Forelimb muscle (tissue), 1 donor: ENCODE results near the gene BTN3A1. TPM values are rescaled to one million over a fixed set of nuclear protein-coding genes. Genes with fewer than 3 reads are reported as not detected.
"Not testable (repeated sequence)": the region's sequence is repeated elsewhere in the genome, so short reads cannot be mapped to it uniquely, and the experiment has no call there.

Source experiments
- DNase-seq: peaks from one replicate; pipeline ENCODE4 v3.0.0-alpha.2; 2013; ENCODE audit warnings: low read depth
- polyA plus RNA-seq: library from polyadenylated mRNA; unstranded; fragments of 120-200 nt; gene quantifications from one replicate; pipeline ENCODE4 v1.2.1, GENCODE V29; 2013; ENCODE audit not compliant: insufficient read length

BTN3A1 gene
- polyA plus RNA-seq, 1 donor = 20.7 TPM

GRCh38 chr6:26440977-26441358 lies 38.9 kb downstream of the BTN3A1 start:
- DNase-seq = no peak

GRCh38 chr6:26441977-26442376 lies 39.9 kb downstream of the BTN3A1 start:
- no peak for DNase-seq

GRCh38 chr6:26445934-26446667 lies 44.0 kb downstream of the BTN3A1 start:
- DNase-seq = no peak

GRCh38 chr6:26447257-26447656 lies 45.2 kb downstream of the BTN3A1 start:
- DNase-seq = no peak

GRCh38 chr6:26450240-26450639 lies 48.2 kb downstream of the BTN3A1 start:
- no peak for DNase-seq

- DNase-seq = no peak
Observed at GRCh38 chr6:26452631-26453235, 50.7 kb downstream of the BTN3A1 start.

GRCh38 chr6:26454631-26455030 lies 52.6 kb downstream of the BTN3A1 start:
- no peak for DNase-seq

GRCh38 chr6:26455357-26455970 lies 53.4 kb downstream of the BTN3A1 start:
- DNase-seq = no peak

GRCh38 chr6:26457264-26457805 lies 55.3 kb downstream of the BTN3A1 start:
- no peak for DNase-seq

GRCh38 chr6:26457806-26458688 lies 56.0 kb downstream of the BTN3A1 start, which contains the start of gene BTN2A1:
Gene BTN2A1, plus strand, starts transcription at chr6:26457955. Its CDS starts 682 bp downstream, at chr6:26458637.
- DNase-seq = peak; percentile 97

GRCh38 chr6:26459023-26459810 lies 57.1 kb downstream of the BTN3A1 start:
- no peak for DNase-seq

- not testable (repeated sequence) for DNase-seq
Observed at GRCh38 chr6:26461353-26461752, 59.3 kb downstream of the BTN3A1 start.

GRCh38 chr6:26464014-26464413 lies 61.9 kb downstream of the BTN3A1 start:
- DNase-seq = no peak

- DNase-seq = no peak
Observed at GRCh38 chr6:26464416-26465131, 62.5 kb downstream of the BTN3A1 start.

Other genes with a start within 250 kb of the BTN3A1 start
- gene BTN3A2, start 37.1 kb upstream of the BTN3A1 start, polyA plus RNA-seq = 8.1 TPM
- gene BTN2A2, start 19.2 kb upstream of the BTN3A1 start, polyA plus RNA-seq = 6.0 TPM
- 12.7 TPM for gene BTN3A3, start 38.2 kb downstream of the BTN3A1 start, polyA plus RNA-seq
- 27.5 TPM for gene BTN2A1, start 55.7 kb downstream of the BTN3A1 start, polyA plus RNA-seq
- 0.22 TPM for gene BTN1A1, start 98.0 kb downstream of the BTN3A1 start, polyA plus RNA-seq
- gene HMGN4, start 136.1 kb downstream of the BTN3A1 start, polyA plus RNA-seq = 51.4 TPM
- gene ABT1, start 194.7 kb downstream of the BTN3A1 start, polyA plus RNA-seq = 9.7 TPM